Neuronal stem cell (in vitro differentiated cells): ENCODE data around the gene SSC5D.

Source experiments
- DNase-seq: peaks from one replicate; pipeline ENCODE4 v3.0.0-alpha.2; 2013; ENCODE audit warnings: low spot score
- H2AFZ ChIP-seq: one replicate; pipeline ENCODE4 v1.6.1; 2013; ENCODE audit warnings: mild to moderate bottlenecking, low read length, inconsistent platforms
- H2AK5ac ChIP-seq: 2 replicates; pipeline ENCODE4 v1.6.1; 2013; ENCODE audit warnings: low read depth, mild to moderate bottlenecking, inconsistent platforms, low read length, moderate library complexity, mixed read lengths
- H2BK120ac ChIP-seq: 2 replicates; pipeline ENCODE4 v1.6.1; 2013; ENCODE audit warnings: low read depth, mild to moderate bottlenecking, inconsistent platforms, low read length, moderate library complexity, mixed read lengths
- H2BK12ac ChIP-seq: one replicate; pipeline ENCODE4 v1.6.1; 2013; ENCODE audit warnings: low read length, inconsistent platforms
- H2BK15ac ChIP-seq: 2 replicates; pipeline ENCODE4 v1.6.1; 2013; ENCODE audit warnings: mild to moderate bottlenecking, low read length, inconsistent platforms, mixed read lengths
- H2BK5ac ChIP-seq: one replicate; pipeline ENCODE4 v1.6.1; 2013; ENCODE audit warnings: inconsistent platforms, mild to moderate bottlenecking, low read length, moderate library complexity
- H3K14ac ChIP-seq: one replicate; pipeline ENCODE4 v1.6.1; 2013; ENCODE audit warnings: low read length, inconsistent platforms
- H3K18ac ChIP-seq: 2 replicates; pipeline ENCODE4 v1.6.1; 2013; ENCODE audit warnings: low read length, inconsistent platforms
- H3K23ac ChIP-seq: 2 replicates; pipeline ENCODE4 v1.6.1; 2013; ENCODE audit warnings: low read depth, mild to moderate bottlenecking, mixed read lengths, low read length, inconsistent platforms; ENCODE audit not compliant: poor library complexity
- H3K27ac ChIP-seq: replicated peaks from 3 replicates; pipeline ENCODE4 v1.5.1; 2013; ENCODE audit warnings: low read length, inconsistent platforms
- H3K27me3 ChIP-seq, 3 experiments: 2 replicates each; pipeline ENCODE4 v1.6.1; 2013; ENCODE audit warnings: low read length in 3 of 3, mild to moderate bottlenecking in 2 of 3, inconsistent platforms in 1 of 3, low read depth in 1 of 3, mixed read lengths in 1 of 3, moderate library complexity in 1 of 3; ENCODE audit not compliant: control insufficient read depth in 3 of 3, insufficient read depth in 3 of 3
- H3K36me3 ChIP-seq, 2 donors: replicated peaks in 1 of 2; 2 replicates each; pipeline ENCODE4 v1.6.1; 2013; ENCODE audit warnings: low read length in 2 of 2; ENCODE audit not compliant: control insufficient read depth in 2 of 2, insufficient read depth in 2 of 2
- H3K4ac ChIP-seq: 2 replicates; pipeline ENCODE4 v1.6.1; 2013; ENCODE audit warnings: inconsistent platforms, mild to moderate bottlenecking, low read length, moderate library complexity
- H3K4me1 ChIP-seq, 2 donors: 1 replicate in 1 of 2; 2 replicates in 1 of 2; pipeline ENCODE4 v1.6.1; 2013; ENCODE audit warnings: low read length in 2 of 2, low read depth in 1 of 2; ENCODE audit not compliant: control insufficient read depth in 2 of 2, insufficient read depth in 1 of 2
- H3K4me2 ChIP-seq: one replicate; pipeline ENCODE4 v1.6.1; 2013; ENCODE audit warnings: mild to moderate bottlenecking, low read length, inconsistent platforms; ENCODE audit not compliant: insufficient read depth, poor library complexity, severe bottlenecking
- H3K4me3 ChIP-seq, 2 donors: 2 replicates each; pipeline ENCODE4 v1.5.1; 2013; ENCODE audit warnings: low read length in 2 of 2, mild to moderate bottlenecking in 2 of 2, inconsistent platforms in 1 of 2, moderate library complexity in 1 of 2
- H3K79me1 ChIP-seq: one replicate; pipeline ENCODE4 v1.6.1; 2013; ENCODE audit warnings: low read depth, mild to moderate bottlenecking, inconsistent platforms, low read length, moderate library complexity
- H3K9ac ChIP-seq: one replicate; pipeline ENCODE4 v1.6.1; 2013; ENCODE audit warnings: mild to moderate bottlenecking, low read depth, low read length, inconsistent platforms; ENCODE audit not compliant: poor library complexity
- H3K9me3 ChIP-seq, 2 donors: replicated peaks in 1 of 2; 2 replicates each; pipeline versions ENCODE3 to v1.6.1; 2013; ENCODE audit warnings: low read length in 2 of 2, mild to moderate bottlenecking in 2 of 2, inconsistent platforms in 1 of 2, low read depth in 1 of 2, mixed read lengths in 1 of 2, moderate library complexity in 1 of 2; ENCODE audit not compliant: control insufficient read depth in 2 of 2, insufficient read depth in 1 of 2
- H4K8ac ChIP-seq: one replicate; pipeline ENCODE4 v1.6.1; 2013; ENCODE audit warnings: low read depth, mild to moderate bottlenecking, inconsistent platforms, low read length, moderate library complexity
- H4K91ac ChIP-seq: one replicate; pipeline ENCODE4 v1.6.1; 2013; ENCODE audit warnings: low read length, low read depth, mild to moderate bottlenecking, inconsistent platforms; ENCODE audit not compliant: poor library complexity
- WGBS, 2 donors: extraction: QIAGEN DNeasy Blood & Tissue Kit; methylation state at CpG; one replicate each; pipeline ENCODE4 v1.1.7; 2013; ENCODE audit warnings: missing lambda C conversion rate in 2 of 2, mixed read lengths in 1 of 2; ENCODE audit not compliant: insufficient read length in 2 of 2, insufficient replicate concordance in 1 of 2; ENCODE audit errors: extremely low coverage in 2 of 2; 5-methylcytosine and 5-hydroxymethylcytosine counted together

Gene SSC5D

DNA sequence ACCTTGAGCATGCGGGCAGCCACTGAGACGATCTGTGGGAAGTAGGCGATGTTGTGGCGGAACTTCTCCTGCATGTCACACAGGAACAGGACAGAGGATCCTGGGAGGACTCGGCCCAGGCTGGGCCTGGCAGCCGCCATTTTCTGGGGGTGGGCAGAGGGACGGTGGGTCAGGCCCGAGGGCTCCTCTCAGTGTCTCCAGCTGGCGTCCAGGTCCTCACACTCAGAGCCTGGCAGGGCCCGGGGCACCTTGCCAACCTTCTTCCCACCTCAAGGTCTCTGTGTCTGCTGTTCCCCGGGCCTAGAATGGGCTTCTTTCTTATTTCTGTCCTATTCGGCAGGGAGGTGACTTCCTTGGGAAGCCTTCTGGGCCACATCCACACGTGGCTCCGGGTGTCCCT, 31.9 kb upstream of the SSC5D start:
- Histone ChIP-seq H3K4me1 (peaks cover 14 to 23% of the 10 kb centered on the region in 2 donors), H3K18ac (no peak overlapping the region), H2AK5ac (peak overlapping the region; percentile 4), H2BK15ac (no peak overlapping the region), H3K79me1 (no peaks in the 10 kb centered on the region), H3K27me3 (peaks cover 0 to 12% (median 4%) of the 10 kb centered on the region in 3 experiments), H3K9me3 (peaks cover 0 to 2% of the 10 kb centered on the region in 2 donors), H3K4me2 (no peak overlapping the region), H3K4ac (no peak overlapping the region), H4K8ac (no peak overlapping the region), H2BK12ac (no peak overlapping the region), H3K27ac (no peak overlapping the region), H3K14ac (no peak overlapping the region), H3K23ac (no peak overlapping the region), H2BK120ac (no peak overlapping the region), H3K9ac (no peak overlapping the region), H2AFZ (no peak overlapping the region), H4K91ac (no peak overlapping the region), H2BK5ac (peak overlapping the region; percentile 89), H3K36me3 (peaks cover 0 to 12% of the 10 kb centered on the region in 2 donors), H3K4me3 (no peak overlapping the region)
- no peak for DNase-seq
- no CpG with 5 or more reads among the region's 14 CpGs for WGBS, 2 donors

- no peak overlapping the region for H2BK120ac ChIP-seq
- no peak for DNase-seq
- no CpG with 5 or more reads among the region's 16 CpGs for WGBS, 2 donors
Observed at GRCh38 chr19:55457683-55458457, 30.4 kb upstream of the SSC5D start.

GRCh38 chr19:55459551-55459949, 28.7 kb upstream of the SSC5D start:
- Histone ChIP-seq H3K4ac (no peak overlapping the region), H2BK12ac (no peak overlapping the region), H3K18ac (no peak overlapping the region), H2AFZ (peak overlapping the region; percentile 35), H3K27me3 (peaks cover 0 to 15% (median 0%) of the 10 kb centered on the region in 3 experiments), H3K9me3 (peaks cover 0 to 2% of the 10 kb centered on the region in 2 donors), H3K27ac (no peak overlapping the region), H3K4me3 (peak overlapping the region in 1 of 2 donors; percentile 70), H2AK5ac (peak overlapping the region; percentile 85), H4K8ac (no peak overlapping the region), H2BK5ac (no peak overlapping the region), H3K4me2 (no peak overlapping the region), H3K4me1 (peaks cover 20 to 27% of the 10 kb centered on the region in 2 donors), H2BK15ac (peak overlapping the region; percentile 39), H3K14ac (no peak overlapping the region), H2BK120ac (no peak overlapping the region), H3K79me1 (no peaks in the 10 kb centered on the region), H3K9ac (no peak overlapping the region), H3K36me3 (peaks cover 0 to 12% of the 10 kb centered on the region in 2 donors), H4K91ac (no peak overlapping the region), H3K23ac (no peak overlapping the region)
- WGBS, 2 donors = no CpG with 5 or more reads among the region's 8 CpGs
- no peak for DNase-seq

More at GRCh38 chr19:55457683-55458457, 30.4 kb upstream of the SSC5D start:
- Histone ChIP-seq H3K4me3 (no peak overlapping the region), H3K23ac (no peak overlapping the region), H4K8ac (no peak overlapping the region), H3K18ac (no peak overlapping the region), H4K91ac (no peak overlapping the region), H3K36me3 (peaks cover 0 to 12% of the 10 kb centered on the region in 2 donors), H3K4me1 (peaks cover 13 to 19% of the 10 kb centered on the region in 2 donors), H2AFZ (no peak overlapping the region), H3K9me3 (peaks cover 0 to 2% of the 10 kb centered on the region in 2 donors), H3K4ac (no peak overlapping the region), H3K27me3 (peaks cover 0 to under 1% (median 0%) of the 10 kb centered on the region in 3 experiments), H2BK15ac (no peak overlapping the region), H3K4me2 (no peak overlapping the region), H2BK5ac (no peak overlapping the region), H3K9ac (peak overlapping the region; percentile 24), H3K14ac (no peak overlapping the region), H2AK5ac (no peak overlapping the region), H3K79me1 (no peaks in the 10 kb centered on the region), H3K27ac (no peak overlapping the region), H2BK12ac (no peak overlapping the region)

DNA sequence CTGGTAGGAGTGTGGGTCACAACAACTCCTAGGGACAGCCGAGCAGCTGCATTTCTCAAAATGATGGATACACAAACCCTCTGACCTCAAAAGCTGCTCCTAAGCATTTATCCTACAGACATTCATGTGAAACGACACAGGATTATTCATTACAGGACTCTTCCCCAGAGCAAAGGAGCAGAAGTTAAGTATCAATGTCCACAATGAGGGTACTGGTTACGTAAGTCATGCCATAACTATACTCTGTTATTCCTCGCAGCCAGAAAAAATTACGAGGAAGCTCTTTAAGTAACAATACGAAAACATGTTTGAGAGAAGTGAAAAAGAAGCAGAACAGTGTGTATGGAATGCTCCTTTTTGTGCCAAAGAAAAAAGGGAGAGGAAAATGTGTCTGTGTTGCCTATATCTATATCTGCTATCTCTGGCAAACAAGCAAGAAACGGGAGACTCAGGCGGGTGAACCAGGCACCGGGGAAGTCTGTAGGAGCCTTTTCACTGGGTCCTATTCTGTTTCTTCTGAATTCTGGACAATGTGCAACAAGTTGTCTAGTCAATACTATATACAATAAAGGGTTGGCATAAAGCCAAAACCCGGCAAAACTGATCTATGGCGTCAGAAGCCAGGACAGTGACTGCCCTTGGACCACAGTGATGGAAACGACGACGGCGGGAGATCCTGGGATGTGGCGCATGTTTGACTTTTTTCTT, 28.1 kb upstream of the SSC5D start:
- H3K27ac ChIP-seq = no peak overlapping the region
- WGBS, 2 donors = no CpG with 5 or more reads among the region's 16 CpGs
- peak overlapping the region; percentile 84 for H2BK5ac ChIP-seq
- no peak overlapping the region for H3K23ac ChIP-seq
- H3K4ac ChIP-seq = no peak overlapping the region
- DNase-seq = no peak
- H4K91ac ChIP-seq = no peak overlapping the region
- H3K27me3 ChIP-seq = peaks cover 0 to 21% (median 0%) of the 10 kb centered on the region in 3 experiments
- no peaks in the 10 kb centered on the region for H3K79me1 ChIP-seq
- H3K18ac ChIP-seq = no peak overlapping the region
- peak overlapping the region in 1 of 2 donors; percentile 70 for H3K4me3 ChIP-seq
- no peak overlapping the region for H3K9ac ChIP-seq
- H2AK5ac ChIP-seq = peak overlapping the region; percentile 85
- H3K14ac ChIP-seq = no peak overlapping the region
- H3K4me2 ChIP-seq = no peak overlapping the region
- H2BK12ac ChIP-seq = no peak overlapping the region
- H3K9me3 ChIP-seq = peaks cover 0 to 2% of the 10 kb centered on the region in 2 donors
- H2BK15ac ChIP-seq = no peak overlapping the region
- H3K4me1 ChIP-seq = peaks cover 20 to 30% of the 10 kb centered on the region in 2 donors
- H3K36me3 ChIP-seq = peaks cover 0 to 11% of the 10 kb centered on the region in 2 donors
- no peak overlapping the region for H4K8ac ChIP-seq
- peak overlapping the region; percentile 79 for H2AFZ ChIP-seq
- H2BK120ac ChIP-seq = no peak overlapping the region
